Lower leg skin (tissue), 3 donors: ENCODE measurements around the gene APBB2.

Experiments used
- POLR2A ChIP-seq, 2 donors: fragments of 450-650 bp; IDR thresholded peaks; one replicate each; pipeline ENCODE4 v1.6.1; 2016 to 2017; ENCODE audit warnings: antibody characterized with exemption in 2 of 2, mild to moderate bottlenecking in 1 of 2, moderate library complexity in 1 of 2
- TF ChIP-seq, protein P1 (sequence below), 3 donors: fragments of 450-650 bp; IDR thresholded peaks; one replicate each; pipeline ENCODE4 v1.5.1; 2016; ENCODE audit warnings: antibody characterized with exemption in 3 of 3, mild to moderate bottlenecking in 3 of 3, moderate library complexity in 2 of 3

DNA sequence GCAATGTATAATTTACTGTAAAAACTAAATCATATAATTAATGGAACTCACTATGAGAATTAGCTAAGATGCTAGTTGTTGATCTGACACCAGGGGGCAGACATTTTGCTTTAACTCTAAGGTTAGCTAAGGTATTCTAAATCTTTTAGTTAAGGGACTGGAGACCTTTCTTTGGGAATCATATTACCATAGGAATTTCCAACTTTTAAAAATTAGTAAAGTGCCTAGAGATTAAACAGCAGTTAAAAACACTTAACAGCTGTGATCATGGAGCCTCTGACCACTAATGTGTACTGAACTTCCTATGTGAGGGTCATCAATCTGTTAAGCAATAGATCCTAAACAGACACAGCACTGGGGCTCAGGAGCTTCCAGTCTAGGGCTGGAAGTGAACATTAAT, 238.0 kb downstream of the APBB2 start:
- TF ChIP-seq, protein P1, sequence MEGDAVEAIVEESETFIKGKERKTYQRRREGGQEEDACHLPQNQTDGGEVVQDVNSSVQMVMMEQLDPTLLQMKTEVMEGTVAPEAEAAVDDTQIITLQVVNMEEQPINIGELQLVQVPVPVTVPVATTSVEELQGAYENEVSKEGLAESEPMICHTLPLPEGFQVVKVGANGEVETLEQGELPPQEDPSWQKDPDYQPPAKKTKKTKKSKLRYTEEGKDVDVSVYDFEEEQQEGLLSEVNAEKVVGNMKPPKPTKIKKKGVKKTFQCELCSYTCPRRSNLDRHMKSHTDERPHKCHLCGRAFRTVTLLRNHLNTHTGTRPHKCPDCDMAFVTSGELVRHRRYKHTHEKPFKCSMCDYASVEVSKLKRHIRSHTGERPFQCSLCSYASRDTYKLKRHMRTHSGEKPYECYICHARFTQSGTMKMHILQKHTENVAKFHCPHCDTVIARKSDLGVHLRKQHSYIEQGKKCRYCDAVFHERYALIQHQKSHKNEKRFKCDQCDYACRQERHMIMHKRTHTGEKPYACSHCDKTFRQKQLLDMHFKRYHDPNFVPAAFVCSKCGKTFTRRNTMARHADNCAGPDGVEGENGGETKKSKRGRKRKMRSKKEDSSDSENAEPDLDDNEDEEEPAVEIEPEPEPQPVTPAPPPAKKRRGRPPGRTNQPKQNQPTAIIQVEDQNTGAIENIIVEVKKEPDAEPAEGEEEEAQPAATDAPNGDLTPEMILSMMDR (IDR thresholded peaks at IDR 0.05), result peak in 1 of 3 donors; percentile 10
- TF ChIP-seq POLR2A (IDR thresholded peaks at IDR 0.05), result no peak
